Keratinocyte (primary cell): ENCODE data around the gene MAP3K14. TPM values are rescaled to one million over a fixed set of nuclear protein-coding genes. Genes with fewer than 3 reads are reported as not detected.
A peak's percentile ranks its signal among the peaks of the same experiment; 100 is the strongest.

ENCODE experiments used
- DNase-seq: peaks from one replicate; pipeline ENCODE4 v3.0.0-alpha.2; 2011; ENCODE audit warnings: low read depth, missing footprints, low spot score
- FAIRE-seq: peaks from 2 replicates; lab custom pipeline; 2011; peaks lifted over from hg19 to GRCh38; lab: Jason Lieb, UNC
- H2AFZ ChIP-seq: 2 replicates; pipeline ENCODE4 v1.6.0; 2012; ENCODE audit warnings: low read length, control low read depth, inconsistent platforms; ENCODE audit not compliant: control insufficient read depth
- H3K27ac ChIP-seq: 2 replicates; pipeline ENCODE4 v1.5.1; 2011; ENCODE audit warnings: low read length; ENCODE audit not compliant: control insufficient read depth, insufficient read depth
- H3K27me3 ChIP-seq: 3 replicates; pipeline ENCODE4 v1.6.0; 2011; ENCODE audit warnings: low read length; ENCODE audit not compliant: control insufficient read depth, insufficient read depth; ENCODE audit errors: extremely low read depth
- H3K36me3 ChIP-seq, 2 experiments: 2 replicates in 1 of 2; 3 replicates in 1 of 2; pipeline ENCODE4 v1.5.1; 2011; ENCODE audit warnings: low read length in 2 of 2, mild to moderate bottlenecking in 1 of 2; ENCODE audit not compliant: control insufficient read depth in 2 of 2, insufficient read depth in 2 of 2; ENCODE audit errors: extremely low read depth in 1 of 2
- H3K4me1 ChIP-seq: 3 replicates; pipeline ENCODE4 v1.5.1; 2011; ENCODE audit warnings: low read length; ENCODE audit not compliant: control insufficient read depth, insufficient read depth; ENCODE audit errors: extremely low read depth
- H3K4me2 ChIP-seq: 3 replicates; pipeline ENCODE4 v1.6.0; 2011; ENCODE audit warnings: low read depth, low read length; ENCODE audit not compliant: control insufficient read depth, insufficient read depth; ENCODE audit errors: extremely low read depth
- H3K4me3 ChIP-seq, 3 experiments: fragments of 200-600 bp in 1 of 3; sonication (generic) in 1 of 3; 2 replicates in 2 of 3; 3 replicates in 1 of 3; pipeline ENCODE4 v1.5.1; 2011 to 2016; ENCODE audit warnings: low read length in 3 of 3, mild to moderate bottlenecking in 3 of 3, control low read depth in 2 of 3, inconsistent platforms in 1 of 3, low read depth in 1 of 3, mixed read lengths in 1 of 3, mixed run types in 1 of 3, moderate library complexity in 1 of 3; ENCODE audit not compliant: control insufficient read depth in 2 of 3, insufficient read depth in 2 of 3; ENCODE audit errors: extremely low read depth in 1 of 3
- H3K79me2 ChIP-seq: 2 replicates; pipeline ENCODE4 v1.6.0; 2012; ENCODE audit warnings: low read length; ENCODE audit not compliant: control insufficient read depth, insufficient read depth
- H3K9ac ChIP-seq: 3 replicates; pipeline ENCODE4 v1.6.0; 2011; ENCODE audit warnings: low read length; ENCODE audit not compliant: control insufficient read depth, insufficient read depth; ENCODE audit errors: extremely low read depth
- H3K9me1 ChIP-seq: 3 replicates; pipeline ENCODE4 v1.6.0; 2011; ENCODE audit warnings: low read length; ENCODE audit not compliant: control insufficient read depth, insufficient read depth; ENCODE audit errors: extremely low read depth
- H3K9me3 ChIP-seq: 2 replicates; pipeline ENCODE4 v1.5.1; 2012; ENCODE audit warnings: low read depth, low read length; ENCODE audit not compliant: control insufficient read depth
- H4K20me1 ChIP-seq: 3 replicates; pipeline ENCODE4 v1.6.0; 2011; ENCODE audit warnings: low read length; ENCODE audit not compliant: control insufficient read depth, insufficient read depth; ENCODE audit errors: extremely low read depth
- EZH2 ChIP-seq: IDR thresholded peaks from one replicate; pipeline ENCODE4 v1.6.1; 2012; ENCODE audit warnings: inconsistent platforms, mild to moderate bottlenecking, low read length, moderate library complexity
- dilution Hi-C: fragments of 300-500 bp; cut with MboI; formaldehyde crosslinking; loops from one replicate; pipeline ENCODE4 v1.7.0; 2020; ENCODE audit warnings: low sequenced_read_pairs; ENCODE audit not compliant: extremely low pct_ligation_motif_present
- polyA plus RNA-seq, 5 experiments: library from polyadenylated mRNA; depleted of rRNA in 3 of 5; stranded (reverse) in 3 of 5; stranded (forward) in 1 of 5; unstranded in 1 of 5; fragments of >200 nt; gene quantifications; 1 replicate in 1 of 5; 2 replicates in 3 of 5; 3 replicates in 1 of 5; pipeline versions ENCODE4 v1.2.1 to v1.2.3, GENCODE V29; 2011 to 2012; ENCODE audit warnings: missing spikeins in 2 of 5, low read depth in 1 of 5, low replicate concordance in 1 of 5
- TF ChIP-seq, protein P1 (sequence below), 3 experiments: IDR thresholded peaks in 1 of 3; conservative IDR thresholded peaks in 1 of 3; optimal IDR thresholded peaks in 1 of 3; 2 replicates in 2 of 3; 3 replicates in 1 of 3; pipeline versions ENCODE3 to v1.5.1; 2011; ENCODE audit warnings: low read length in 3 of 3, mild to moderate bottlenecking in 3 of 3, moderate library complexity in 2 of 3, control low read depth in 1 of 3, inconsistent platforms in 1 of 3; ENCODE audit not compliant: insufficient read depth in 2 of 3; ENCODE audit errors: extremely low read depth in 1 of 3

MAP3K14 gene
- polyA plus RNA-seq, 1 donor (not counting 4 experiments of a cell fraction or from before 2014, with no cell fraction given) = 6.5 TPM

DNA sequence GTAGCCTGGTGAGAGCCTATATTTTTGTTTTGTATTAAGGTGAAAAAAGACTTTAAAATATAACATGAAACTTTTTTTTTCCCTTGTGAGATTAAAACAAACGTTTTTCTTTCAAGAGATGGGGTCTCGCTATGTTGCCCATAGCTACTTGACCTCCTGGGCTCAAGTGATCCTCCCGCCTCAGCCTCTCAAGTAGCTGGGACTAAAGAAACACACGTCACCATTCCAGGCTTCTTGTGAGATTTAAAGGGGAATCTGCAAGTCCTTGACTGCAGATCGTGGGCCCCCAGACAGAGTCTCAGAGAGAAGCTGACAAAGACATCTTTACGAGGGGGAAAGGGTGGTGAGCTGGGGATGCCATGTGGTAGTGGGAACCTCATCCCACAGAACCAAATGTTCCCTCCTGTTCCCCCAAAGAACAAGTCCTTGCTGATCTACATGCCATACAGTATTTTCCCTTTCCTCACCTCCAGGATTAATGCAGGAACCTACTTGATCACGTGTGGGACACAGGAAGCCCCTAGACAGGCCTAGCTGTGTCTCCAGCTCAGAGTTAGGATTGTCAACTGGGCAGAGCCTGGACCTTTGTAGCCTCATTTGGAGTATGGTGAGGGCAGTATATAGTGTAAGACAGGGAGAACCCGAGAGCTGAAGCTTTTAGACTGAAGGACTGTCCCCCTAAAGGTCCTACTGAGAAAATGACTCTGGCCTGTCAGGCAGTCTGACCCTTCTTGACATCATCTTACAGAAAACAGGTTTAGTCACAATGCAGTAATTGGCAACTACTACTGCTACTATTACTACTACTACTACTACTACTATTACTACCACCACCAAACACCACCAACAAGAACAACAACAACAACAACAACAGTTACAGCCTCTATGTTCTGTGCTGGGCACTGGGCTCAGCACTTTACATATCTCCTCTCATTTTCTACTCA, 4.1 kb downstream of the MAP3K14 start:
- Histone ChIP-seq H3K9me1 (peaks cover 7% of the 10 kb centered on the region), H3K4me3 (peak overlapping the region in 2 of 3 experiments; percentile 45 to 63), H3K4me2 (peak overlapping the region; percentile 95), H3K36me3 (peaks cover 17 to 26% of the 10 kb centered on the region in 2 experiments), H2AFZ (no peak overlapping the region), H3K9ac (peak overlapping the region; percentile 61), H3K27ac (peak overlapping the region; percentile 68), H3K9me3 (no peaks in the 10 kb centered on the region), H3K79me2 (peaks cover 87% of the 10 kb centered on the region), H3K27me3 (no peaks in the 10 kb centered on the region), H4K20me1 (peaks cover 29% of the 10 kb centered on the region), H3K4me1 (peaks cover 66% of the 10 kb centered on the region)
- no peak for FAIRE-seq
- dilution Hi-C loops = no loop called here
- TF ChIP-seq, protein P1, sequence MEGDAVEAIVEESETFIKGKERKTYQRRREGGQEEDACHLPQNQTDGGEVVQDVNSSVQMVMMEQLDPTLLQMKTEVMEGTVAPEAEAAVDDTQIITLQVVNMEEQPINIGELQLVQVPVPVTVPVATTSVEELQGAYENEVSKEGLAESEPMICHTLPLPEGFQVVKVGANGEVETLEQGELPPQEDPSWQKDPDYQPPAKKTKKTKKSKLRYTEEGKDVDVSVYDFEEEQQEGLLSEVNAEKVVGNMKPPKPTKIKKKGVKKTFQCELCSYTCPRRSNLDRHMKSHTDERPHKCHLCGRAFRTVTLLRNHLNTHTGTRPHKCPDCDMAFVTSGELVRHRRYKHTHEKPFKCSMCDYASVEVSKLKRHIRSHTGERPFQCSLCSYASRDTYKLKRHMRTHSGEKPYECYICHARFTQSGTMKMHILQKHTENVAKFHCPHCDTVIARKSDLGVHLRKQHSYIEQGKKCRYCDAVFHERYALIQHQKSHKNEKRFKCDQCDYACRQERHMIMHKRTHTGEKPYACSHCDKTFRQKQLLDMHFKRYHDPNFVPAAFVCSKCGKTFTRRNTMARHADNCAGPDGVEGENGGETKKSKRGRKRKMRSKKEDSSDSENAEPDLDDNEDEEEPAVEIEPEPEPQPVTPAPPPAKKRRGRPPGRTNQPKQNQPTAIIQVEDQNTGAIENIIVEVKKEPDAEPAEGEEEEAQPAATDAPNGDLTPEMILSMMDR (optimal IDR thresholded peaks at IDR 0.05 in 1 of 3, IDR thresholded peaks at IDR 0.05 in 1 of 3, conservative IDR thresholded peaks at IDR 0.05 in 1 of 3; ENCODE audit: extremely low read depth in 1 of 3, insufficient read depth in 2 of 3, low read length in 3 of 3) = no peak
- TF ChIP-seq EZH2 = no peak
- DNase-seq = no peak

DNA sequence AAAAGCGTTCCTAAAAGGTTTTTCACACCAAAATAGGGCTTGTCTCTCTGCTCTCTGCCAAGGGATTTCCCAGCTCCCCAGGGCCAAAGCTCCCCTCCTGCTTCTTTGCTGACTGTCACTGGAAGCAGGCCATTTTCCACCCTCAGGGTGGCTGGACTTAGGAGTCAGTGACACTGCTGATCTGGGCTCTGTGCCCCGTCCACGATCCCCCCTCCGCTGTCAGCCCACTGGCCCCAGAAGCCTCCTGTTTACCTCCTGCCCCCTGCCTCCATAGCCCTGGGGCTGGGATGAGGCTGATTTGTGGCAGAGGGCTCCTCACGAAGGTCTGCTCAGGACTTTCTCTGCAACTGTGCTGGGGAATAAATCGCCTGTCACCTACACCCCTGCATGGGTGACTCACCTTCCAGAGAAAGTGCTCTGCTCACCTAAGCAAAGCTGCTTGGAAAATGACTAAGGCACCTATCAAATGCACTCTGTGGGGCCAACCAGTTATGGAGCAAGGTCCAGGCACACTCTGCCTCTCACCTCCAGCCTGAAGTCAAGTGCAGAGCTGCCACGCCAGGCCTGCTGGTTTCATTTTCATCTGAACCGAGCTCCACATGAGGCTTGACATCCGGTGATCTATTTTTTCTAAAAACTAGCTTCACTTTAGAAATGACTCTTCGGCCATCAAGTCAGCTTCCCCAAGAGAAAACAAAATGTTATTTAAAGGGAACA, 4.9 kb downstream of the MAP3K14 start:
- no peak overlapping the region for H2AFZ ChIP-seq
- peak; percentile 84 for FAIRE-seq
- H4K20me1 ChIP-seq = peaks cover 30% of the 10 kb centered on the region
- TF ChIP-seq, protein P1 (optimal IDR thresholded peaks at IDR 0.05 in 1 of 3, IDR thresholded peaks at IDR 0.05 in 1 of 3, conservative IDR thresholded peaks at IDR 0.05 in 1 of 3; ENCODE audit: extremely low read depth in 1 of 3, insufficient read depth in 2 of 3, low read length in 3 of 3) = no peak
- no peak for TF ChIP-seq EZH2
- H3K36me3 ChIP-seq = peaks cover 17 to 26% of the 10 kb centered on the region in 2 experiments
- dilution Hi-C loops = no loop called here
- H3K9me3 ChIP-seq = no peaks in the 10 kb centered on the region
- H3K27me3 ChIP-seq = no peaks in the 10 kb centered on the region
- peak overlapping the region; percentile 61 for H3K9ac ChIP-seq
- peaks cover 94% of the 10 kb centered on the region for H3K79me2 ChIP-seq
- H3K27ac ChIP-seq = peak overlapping the region; percentile 68
- DNase-seq = peak; percentile 69
- peak overlapping the region; percentile 95 for H3K4me2 ChIP-seq
- H3K4me1 ChIP-seq = peaks cover 69% of the 10 kb centered on the region
- peak overlapping the region in 2 of 3 experiments; percentile 45 to 63 for H3K4me3 ChIP-seq
- peaks cover 9% of the 10 kb centered on the region for H3K9me1 ChIP-seq
